GM20000 (cell line): ENCODE data around the gene SMIM20.

Experiments used
- DNase-seq: peaks from one replicate; pipeline ENCODE4 v3.0.0; 2012; ENCODE audit warnings: low spot score
- CTCF ChIP-seq: IDR thresholded peaks from 2 replicates; pipeline ENCODE4 v1.5.1; 2012; ENCODE audit warnings: mild to moderate bottlenecking, control low read depth; ENCODE audit errors: extremely low read depth, missing control alignments

Gene SMIM20

GRCh38 chr4:25972984-25973745, 59.1 kb downstream of the SMIM20 start:
- no peak for TF ChIP-seq CTCF
- no peak for DNase-seq

GRCh38 chr4:25976780-25977179, 62.8 kb downstream of the SMIM20 start:
- DNase-seq: no peak
- TF ChIP-seq CTCF: no peak

GRCh38 chr4:25977397-25978170, 63.6 kb downstream of the SMIM20 start:
- no peak for DNase-seq
- no peak for TF ChIP-seq CTCF

- no peak for TF ChIP-seq CTCF
- DNase-seq: no peak
These were observed 64.3 kb downstream of the SMIM20 start for GRCh38 chr4:25978327-25978726.
